Osteoblast (primary cell): Measurements from ENCODE around the gene MALRD1. TPM values are rescaled to one million over a fixed set of nuclear protein-coding genes. Genes with fewer than 3 reads are reported as not detected.

Source experiments
- DNase-seq: peaks from one replicate; pipeline ENCODE4 v3.0.0; 2011; ENCODE audit warnings: low spot score, mixed read lengths; ENCODE audit not compliant: insufficient read length; ENCODE audit errors: missing footprints
- H2AFZ ChIP-seq: 2 replicates; pipeline ENCODE4 v1.6.0; 2011; ENCODE audit warnings: mild to moderate bottlenecking, low read length
- H3K27ac ChIP-seq: 2 replicates; pipeline ENCODE4 v1.5.1; 2011; ENCODE audit warnings: mild to moderate bottlenecking, low read depth, low read length, moderate library complexity
- H3K27me3 ChIP-seq: 2 replicates; pipeline ENCODE4 v1.6.0; 2012; ENCODE audit warnings: mild to moderate bottlenecking, control low read depth, inconsistent platforms, low read length, moderate library complexity; ENCODE audit not compliant: insufficient read depth
- H3K36me3 ChIP-seq: 2 replicates; pipeline ENCODE4 v1.5.1; 2011; ENCODE audit warnings: mild to moderate bottlenecking, low read length, control low read depth, moderate library complexity; ENCODE audit not compliant: insufficient read depth
- H3K4me1 ChIP-seq: 2 replicates; pipeline ENCODE4 v1.5.1; 2011; ENCODE audit warnings: mild to moderate bottlenecking, low read length, control low read depth, moderate library complexity; ENCODE audit not compliant: insufficient read depth
- H3K4me2 ChIP-seq: 2 replicates; pipeline ENCODE4 v1.6.0; 2011; ENCODE audit warnings: mild to moderate bottlenecking, low read length; ENCODE audit not compliant: insufficient read depth
- H3K4me3 ChIP-seq: fragments of 200-600 bp; sonication (generic); 3 replicates; pipeline ENCODE4 v1.5.1; 2012; ENCODE audit warnings: mild to moderate bottlenecking, low read length, inconsistent platforms; ENCODE audit not compliant: insufficient read depth
- H3K79me2 ChIP-seq: 2 replicates; pipeline ENCODE4 v1.6.0; 2012; ENCODE audit warnings: mild to moderate bottlenecking, low read length, control low read depth, inconsistent platforms; ENCODE audit not compliant: insufficient read depth
- H3K9me3 ChIP-seq: 2 replicates; pipeline ENCODE4 v1.5.1; 2011; ENCODE audit warnings: low read depth, low read length, control low read depth
- H4K20me1 ChIP-seq: 2 replicates; pipeline ENCODE4 v1.6.0; 2012; ENCODE audit warnings: mild to moderate bottlenecking, low read length, control low read depth; ENCODE audit not compliant: insufficient read depth
- total RNA-seq: library from RNA; depleted of rRNA; stranded (reverse); fragments of >200 nt; gene quantifications from 2 replicates; pipeline ENCODE4 v1.2.3, GENCODE V29; 2012
- TF ChIP-seq, protein P1 (sequence below): IDR thresholded peaks from 2 replicates; pipeline ENCODE4 v1.5.1; 2011; ENCODE audit warnings: mild to moderate bottlenecking, low read depth, low read length, moderate library complexity; ENCODE audit errors: extremely low read depth

The MALRD1 gene
- total RNA-seq, 1 donor, result 2.9 TPM

DNA sequence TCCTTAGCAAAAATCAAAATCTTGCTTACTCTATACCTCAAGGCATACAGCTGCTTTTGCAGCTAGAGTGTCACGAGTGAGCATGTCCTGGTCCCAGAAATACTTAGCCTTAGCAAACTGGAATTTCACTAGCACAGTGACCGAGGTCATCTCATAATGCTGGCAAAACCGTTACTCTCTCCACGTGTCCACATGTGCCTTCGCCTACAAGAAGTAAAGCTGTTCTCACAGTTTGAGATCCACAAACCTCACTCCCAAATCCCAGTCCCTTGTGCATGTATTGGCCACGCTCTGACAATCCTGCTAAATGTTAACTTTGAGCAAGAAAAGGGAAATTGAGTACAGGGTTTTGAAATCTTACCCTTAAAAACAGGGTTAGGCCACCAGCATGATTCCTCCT, 656.6 kb downstream of the MALRD1 start:
- H3K27ac ChIP-seq, result no peak overlapping the region
- no peak overlapping the region for H2AFZ ChIP-seq
- no peaks in the 10 kb centered on the region for H3K36me3 ChIP-seq
- H3K4me3 ChIP-seq, result no peak overlapping the region
- no peak overlapping the region for H3K4me2 ChIP-seq
- H3K9me3 ChIP-seq, result no peaks in the 10 kb centered on the region
- no peak for DNase-seq
- TF ChIP-seq, protein P1, sequence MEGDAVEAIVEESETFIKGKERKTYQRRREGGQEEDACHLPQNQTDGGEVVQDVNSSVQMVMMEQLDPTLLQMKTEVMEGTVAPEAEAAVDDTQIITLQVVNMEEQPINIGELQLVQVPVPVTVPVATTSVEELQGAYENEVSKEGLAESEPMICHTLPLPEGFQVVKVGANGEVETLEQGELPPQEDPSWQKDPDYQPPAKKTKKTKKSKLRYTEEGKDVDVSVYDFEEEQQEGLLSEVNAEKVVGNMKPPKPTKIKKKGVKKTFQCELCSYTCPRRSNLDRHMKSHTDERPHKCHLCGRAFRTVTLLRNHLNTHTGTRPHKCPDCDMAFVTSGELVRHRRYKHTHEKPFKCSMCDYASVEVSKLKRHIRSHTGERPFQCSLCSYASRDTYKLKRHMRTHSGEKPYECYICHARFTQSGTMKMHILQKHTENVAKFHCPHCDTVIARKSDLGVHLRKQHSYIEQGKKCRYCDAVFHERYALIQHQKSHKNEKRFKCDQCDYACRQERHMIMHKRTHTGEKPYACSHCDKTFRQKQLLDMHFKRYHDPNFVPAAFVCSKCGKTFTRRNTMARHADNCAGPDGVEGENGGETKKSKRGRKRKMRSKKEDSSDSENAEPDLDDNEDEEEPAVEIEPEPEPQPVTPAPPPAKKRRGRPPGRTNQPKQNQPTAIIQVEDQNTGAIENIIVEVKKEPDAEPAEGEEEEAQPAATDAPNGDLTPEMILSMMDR, result no peak
- H3K79me2 ChIP-seq, result no peaks in the 10 kb centered on the region
- H3K27me3 ChIP-seq, result no peaks in the 10 kb centered on the region
- H4K20me1 ChIP-seq, result no peaks in the 10 kb centered on the region
- H3K4me1 ChIP-seq, result peaks cover 15% of the 10 kb centered on the region

DNA sequence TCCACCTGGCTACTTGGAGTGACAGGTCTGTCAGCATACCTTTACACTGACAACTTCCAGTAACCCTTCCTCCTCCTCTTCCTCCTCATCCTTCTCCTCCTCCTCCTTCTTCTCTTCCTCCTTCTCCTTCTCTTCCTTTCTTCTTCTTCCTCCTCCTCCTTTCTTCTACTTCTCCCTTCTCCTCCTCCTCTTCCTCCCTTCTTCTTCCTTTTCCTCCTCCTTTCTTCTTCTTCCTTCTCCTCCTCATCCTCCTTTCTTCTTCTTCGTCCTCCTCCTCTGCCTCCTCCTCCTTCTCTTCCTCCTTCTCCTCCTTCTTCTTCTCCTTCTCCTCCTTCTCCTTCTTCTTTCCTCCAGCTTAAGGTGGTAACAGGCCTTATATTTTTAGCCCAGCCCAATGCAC, 658.3 kb downstream of the MALRD1 start:
- no peak overlapping the region for H2AFZ ChIP-seq
- peaks cover 3% of the 10 kb centered on the region for H3K9me3 ChIP-seq
- H3K4me2 ChIP-seq, result no peak overlapping the region
- no peak overlapping the region for H3K4me3 ChIP-seq
- TF ChIP-seq, protein P1, result no peak
- no peak for DNase-seq
- no peaks in the 10 kb centered on the region for H3K27me3 ChIP-seq
- H3K27ac ChIP-seq, result no peak overlapping the region
- no peaks in the 10 kb centered on the region for H4K20me1 ChIP-seq
- no peaks in the 10 kb centered on the region for H3K79me2 ChIP-seq
- H3K4me1 ChIP-seq, result peaks cover 13% of the 10 kb centered on the region
- H3K36me3 ChIP-seq, result no peaks in the 10 kb centered on the region

DNA sequence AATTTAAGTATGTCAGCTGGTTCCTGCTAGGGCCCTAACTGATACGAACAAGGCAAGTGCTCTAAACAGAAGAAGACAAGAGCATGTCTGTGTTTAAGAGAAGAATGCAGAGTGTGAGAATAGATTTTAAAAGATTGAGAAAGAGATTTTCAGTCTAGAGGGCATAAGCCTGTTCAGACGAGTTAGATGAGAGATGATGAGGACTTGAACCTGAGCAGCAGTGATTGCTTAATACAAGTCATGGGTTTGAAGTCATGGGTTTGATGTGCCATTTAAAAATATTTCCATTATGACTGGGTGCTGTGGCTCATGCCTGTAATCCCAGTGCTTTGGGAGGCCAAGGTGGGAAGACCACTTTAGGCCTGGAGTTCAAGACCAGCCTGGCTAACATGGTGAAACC, 658.8 kb downstream of the MALRD1 start:
- Histone ChIP-seq H3K4me1 (peaks cover 10% of the 10 kb centered on the region), H3K36me3 (no peaks in the 10 kb centered on the region), H3K9me3 (peaks cover 3% of the 10 kb centered on the region), H3K27ac (no peak overlapping the region), H2AFZ (no peak overlapping the region), H3K79me2 (no peaks in the 10 kb centered on the region), H3K4me3 (no peak overlapping the region), H3K27me3 (no peaks in the 10 kb centered on the region), H4K20me1 (no peaks in the 10 kb centered on the region), H3K4me2 (no peak overlapping the region)
- DNase-seq, result no peak
- TF ChIP-seq, protein P1, result no peak

DNA sequence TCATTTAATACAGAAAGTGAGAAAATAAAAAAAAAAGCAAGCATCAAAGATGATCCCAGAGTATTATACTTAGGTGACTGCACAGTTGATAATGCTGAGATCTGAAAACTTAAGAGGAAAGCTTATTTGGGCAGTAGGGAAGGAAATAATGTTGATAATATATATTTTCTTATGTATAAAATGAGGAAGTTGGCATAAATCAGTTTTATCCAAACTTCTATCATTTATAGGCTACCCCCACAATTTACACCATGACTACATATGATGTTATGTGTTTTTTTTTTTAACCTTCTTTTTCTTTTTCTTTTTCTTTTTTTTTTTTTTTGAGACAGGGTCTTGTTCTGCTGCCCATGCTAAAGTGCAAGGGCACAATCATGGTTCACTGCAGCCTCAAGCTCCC, 659.4 kb downstream of the MALRD1 start:
- TF ChIP-seq, protein P1, result no peak
- no peak overlapping the region for H3K4me2 ChIP-seq

More for the DNA sequence above, 659.4 kb downstream of the MALRD1 start:
- Histone ChIP-seq H3K4me1 (peaks cover 10% of the 10 kb centered on the region), H3K9me3 (peaks cover 3% of the 10 kb centered on the region), H4K20me1 (no peaks in the 10 kb centered on the region), H3K36me3 (no peaks in the 10 kb centered on the region), H3K79me2 (no peaks in the 10 kb centered on the region), H2AFZ (no peak overlapping the region), H3K27ac (no peak overlapping the region), H3K27me3 (no peaks in the 10 kb centered on the region), H3K4me3 (no peak overlapping the region)
- DNase-seq, result no peak
